Measurements from ENCODE around the gene EML4. TPM values are rescaled to one million over a fixed set of nuclear protein-coding genes. Genes with fewer than 3 reads are reported as not detected.

EML4 gene
- total and polyA plus RNA-seq, 7 experiments from 2014 or later = 64.9 to 167 (median 141) TPM

DNA sequence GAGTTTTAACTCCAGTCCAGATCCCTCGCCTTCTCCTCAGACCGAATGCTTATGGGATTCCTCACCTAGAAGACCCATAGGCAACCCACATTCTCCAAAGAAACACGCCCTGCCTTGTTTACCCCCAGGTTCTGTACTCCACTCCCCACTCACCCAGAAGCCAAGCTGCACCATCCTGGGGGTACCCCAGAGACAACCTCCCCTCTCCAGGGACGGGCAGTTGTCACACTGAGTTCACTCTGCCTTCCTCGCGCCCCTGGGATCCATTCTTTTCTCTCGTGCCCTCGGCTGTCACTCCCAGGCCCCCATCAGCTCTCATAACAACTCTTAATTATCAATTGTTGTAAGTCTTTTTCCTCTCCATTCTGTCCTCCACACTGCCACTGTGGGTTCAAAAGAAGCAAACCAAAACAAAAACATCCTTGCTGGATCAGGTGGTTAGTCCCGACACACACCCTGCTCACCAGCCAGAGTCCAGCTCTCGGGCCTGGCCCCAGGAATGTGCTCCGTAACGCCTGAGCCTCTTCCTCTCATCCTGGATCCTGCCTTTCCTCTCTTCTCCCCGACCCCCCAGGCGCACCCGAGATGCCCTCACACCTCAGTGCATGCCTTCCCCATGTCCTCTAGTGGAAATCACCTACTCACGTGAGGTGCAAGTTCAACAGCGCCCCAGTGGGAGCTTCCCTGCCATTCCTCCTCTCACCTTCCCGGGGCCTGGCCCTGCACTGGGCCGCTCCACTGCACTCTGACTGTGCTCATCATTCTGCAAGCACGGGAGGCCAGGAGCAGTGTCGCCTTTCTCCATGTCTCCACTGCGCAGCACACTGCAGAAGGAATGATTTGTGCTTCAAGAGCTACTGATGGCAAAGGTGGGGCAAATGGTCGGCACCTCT is 171.1 kb downstream of the EML4 start:
- no peaks in the 10 kb centered on the region for H3K27me3 Mint-ChIP-seq
- peaks cover 31 to 71% (median 54%) of the 10 kb centered on the region in 5 donors for H3K36me3 Mint-ChIP-seq
- CTCF ChIA-PET = no interaction called here
- Histone ChIP-seq H3K27ac (ENCODE audit: low read depth, low read length) (no peak overlapping the region), H3K36me3 (ENCODE audit: control insufficient read depth in 2 of 3, insufficient read depth in 3 of 3, low read length in 3 of 3) (peaks cover 0 to 48% (median 0%) of the 10 kb centered on the region in 3 experiments), H3K9me3 (ENCODE audit: control insufficient read depth in 2 of 3, low read length in 3 of 3) (no peaks in the 10 kb centered on the region), H3K27me3 (ENCODE audit: control insufficient read depth in 2 of 2, insufficient read depth in 2 of 2, low read length in 2 of 2) (no peaks in the 10 kb centered on the region), H3K4me1 (ENCODE audit: control insufficient read depth in 2 of 2, insufficient read depth in 2 of 2, low read length in 2 of 2) (no peaks in the 10 kb centered on the region), H3K4me3 (ENCODE audit: low read length) (no peak overlapping the region)
- H3K4me3 Mint-ChIP-seq = peak overlapping the region in 2 of 10 donors; percentile 16 to 36
- intact Hi-C loops (cut with micrococcal nuclease) = no loop called here
- peaks cover 18 to 51% (median 31%) of the 10 kb centered on the region in 7 donors for H3K4me1 Mint-ChIP-seq
- POLR2A ChIA-PET = interaction anchor here (0.6 kb wide), 1 partner anchor 820 kb away, joined by 3 read pairs; no protein-coding TSS in a partner anchor
- peak overlapping the region; percentile 14 to 92 (median 69) for H3K27ac Mint-ChIP-seq
- ATAC-seq = no peak
- H3K9me3 Mint-ChIP-seq = peaks cover 0 to 40% (median 10%) of the 10 kb centered on the region in 11 donors
- no peak for DNase-seq

DNA sequence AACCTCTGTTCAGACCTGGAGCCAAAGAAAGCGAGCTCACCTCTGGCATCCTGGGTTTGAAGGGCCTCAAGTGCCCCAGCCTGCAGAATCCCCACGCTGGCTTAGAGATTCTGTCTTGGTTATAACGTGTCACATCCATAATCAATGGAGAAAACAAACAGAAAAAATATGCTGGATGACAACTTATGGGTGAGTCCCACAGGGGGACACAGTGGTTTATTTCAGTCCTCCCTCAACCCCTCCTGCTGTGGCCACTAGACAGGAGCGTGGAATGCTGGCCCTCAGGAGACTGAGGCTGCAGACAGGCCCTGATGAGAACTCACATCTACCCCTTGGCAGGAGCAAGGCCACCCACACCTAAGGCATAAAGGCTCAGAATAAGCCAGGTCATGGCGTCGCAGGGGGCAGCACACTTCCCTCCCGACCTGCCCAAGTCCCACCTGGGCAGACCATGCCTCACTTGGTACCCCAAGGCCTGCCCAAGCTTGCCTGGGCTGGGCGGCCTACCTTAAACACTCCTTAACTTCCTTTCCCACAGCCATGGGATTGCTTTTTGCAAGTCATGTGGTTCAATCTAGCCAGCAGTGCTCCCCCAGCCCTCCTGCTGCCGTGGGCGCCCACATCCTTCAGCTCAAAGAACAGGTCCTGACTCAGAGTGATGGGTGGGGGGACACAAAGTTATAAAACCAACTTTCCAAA is 171.9 kb downstream of the EML4 start:
- peak overlapping the region in 1 of 10 donors; percentile 15 for H3K4me3 Mint-ChIP-seq
- Histone ChIP-seq H3K9me3 (ENCODE audit: control insufficient read depth in 2 of 3, low read length in 3 of 3) (no peaks in the 10 kb centered on the region), H3K36me3 (ENCODE audit: control insufficient read depth in 2 of 3, insufficient read depth in 3 of 3, low read length in 3 of 3) (peaks cover 0 to 48% (median 0%) of the 10 kb centered on the region in 3 experiments), H3K4me3 (ENCODE audit: low read length) (no peak overlapping the region), H3K4me1 (ENCODE audit: control insufficient read depth in 2 of 2, insufficient read depth in 2 of 2, low read length in 2 of 2) (no peaks in the 10 kb centered on the region), H3K27ac (ENCODE audit: low read depth, low read length) (no peak overlapping the region), H3K27me3 (ENCODE audit: control insufficient read depth in 2 of 2, insufficient read depth in 2 of 2, low read length in 2 of 2) (no peaks in the 10 kb centered on the region)
- H3K36me3 Mint-ChIP-seq = peaks cover 30 to 71% (median 48%) of the 10 kb centered on the region in 5 donors
- peak overlapping the region in 8 of 9 donors; percentile 36 to 82 (median 68) for H3K27ac Mint-ChIP-seq
- CTCF ChIA-PET = interaction anchor here (1.1 kb wide), 1 partner anchor 13 kb away, joined by 3 read pairs; no protein-coding TSS in a partner anchor
- ATAC-seq (no peak), DNase-seq (no peak)
- peaks cover 0 to 33% (median 10%) of the 10 kb centered on the region in 11 donors for H3K9me3 Mint-ChIP-seq
- H3K4me1 Mint-ChIP-seq = peaks cover 18 to 51% (median 31%) of the 10 kb centered on the region in 7 donors
- no peaks in the 10 kb centered on the region for H3K27me3 Mint-ChIP-seq
- POLR2A ChIA-PET = no interaction called here
- intact Hi-C loops (cut with micrococcal nuclease) = no loop called here

GRCh38 chr2:42342061-42342794 is 173.1 kb downstream of the EML4 start:
- ATAC-seq = peak; percentile 22
- no peaks in the 10 kb centered on the region for H3K27me3 Mint-ChIP-seq
- no peak overlapping the region for H3K27ac ChIP-seq (ENCODE audit: low read depth, low read length)
- CTCF ChIA-PET = interaction anchor here (1.1 kb wide), 1 partner anchor 14 kb away, joined by 3 read pairs; no protein-coding TSS in a partner anchor
- peaks cover 0 to 28% (median 4%) of the 10 kb centered on the region in 11 donors for H3K9me3 Mint-ChIP-seq
- POLR2A ChIA-PET = interaction anchor here (0.6 kb wide), 1 partner anchor 236 kb away, joined by 3 read pairs; no protein-coding TSS in a partner anchor
- peaks cover 24 to 65% (median 42%) of the 10 kb centered on the region in 5 donors for H3K36me3 Mint-ChIP-seq
- H3K4me3 Mint-ChIP-seq = peak overlapping the region in 1 of 10 donors; percentile 9
- peak overlapping the region; percentile 11 to 82 (median 71) for H3K27ac Mint-ChIP-seq
- no peaks in the 10 kb centered on the region for H3K27me3 ChIP-seq (ENCODE audit: control insufficient read depth in 2 of 2, insufficient read depth in 2 of 2, low read length in 2 of 2)
- no peak overlapping the region for H3K4me3 ChIP-seq (ENCODE audit: low read length)
- intact Hi-C loops (cut with micrococcal nuclease) = no loop called here
- H3K4me1 Mint-ChIP-seq = peaks cover 18 to 53% (median 29%) of the 10 kb centered on the region in 7 donors
- DNase-seq = no peak
- peaks cover 0 to 41% (median 0%) of the 10 kb centered on the region in 3 experiments for H3K36me3 ChIP-seq (ENCODE audit: control insufficient read depth in 2 of 3, insufficient read depth in 3 of 3, low read length in 3 of 3)
- no peaks in the 10 kb centered on the region for H3K9me3 ChIP-seq (ENCODE audit: control insufficient read depth in 2 of 3, low read length in 3 of 3)
- no peaks in the 10 kb centered on the region for H3K4me1 ChIP-seq (ENCODE audit: control insufficient read depth in 2 of 2, insufficient read depth in 2 of 2, low read length in 2 of 2)

- H3K9me3 ChIP-seq (ENCODE audit: control insufficient read depth in 2 of 3, low read length in 3 of 3) = no peaks in the 10 kb centered on the region
- ATAC-seq (no peak), DNase-seq (no peak)
- intact Hi-C loops (cut with micrococcal nuclease) = no loop called here
- no peak overlapping the region for H3K4me3 ChIP-seq (ENCODE audit: low read length)
- POLR2A ChIA-PET = interaction anchor here (0.6 kb wide), 1 partner anchor 237 kb away, joined by 3 read pairs; no protein-coding TSS in a partner anchor
- Mint-ChIP-seq H3K36me3 (peaks cover 19 to 64% (median 41%) of the 10 kb centered on the region in 5 donors), H3K27me3 (no peaks in the 10 kb centered on the region), H3K27ac (peak overlapping the region in 8 of 9 donors; percentile 11 to 82 (median 66)), H3K4me3 (peak overlapping the region in 1 of 10 donors; percentile 23), H3K9me3 (peaks cover 0 to 22% (median 4%) of the 10 kb centered on the region in 11 donors), H3K4me1 (peaks cover 18 to 53% (median 28%) of the 10 kb centered on the region in 7 donors)
- H3K4me1 ChIP-seq (ENCODE audit: control insufficient read depth in 2 of 2, insufficient read depth in 2 of 2, low read length in 2 of 2) = no peaks in the 10 kb centered on the region
- peaks cover 0 to 38% (median 0%) of the 10 kb centered on the region in 3 experiments for H3K36me3 ChIP-seq (ENCODE audit: control insufficient read depth in 2 of 3, insufficient read depth in 3 of 3, low read length in 3 of 3)
- H3K27ac ChIP-seq (ENCODE audit: low read depth, low read length) = no peak overlapping the region
- no peaks in the 10 kb centered on the region for H3K27me3 ChIP-seq (ENCODE audit: control insufficient read depth in 2 of 2, insufficient read depth in 2 of 2, low read length in 2 of 2)
- CTCF ChIA-PET = interaction anchor here (1.2 kb wide), 1 partner anchor 246 kb away, joined by 3 read pairs; no protein-coding TSS in a partner anchor
These were observed 173.7 kb downstream of the EML4 start for GRCh38 chr2:42342795-42343241.

GRCh38 chr2:42345986-42346385 is 176.8 kb downstream of the EML4 start:
- no peak overlapping the region for H3K4me3 Mint-ChIP-seq
- Histone ChIP-seq H3K4me1 (ENCODE audit: control insufficient read depth in 2 of 2, insufficient read depth in 2 of 2, low read length in 2 of 2) (no peaks in the 10 kb centered on the region), H3K9me3 (ENCODE audit: control insufficient read depth in 2 of 3, low read length in 3 of 3) (no peaks in the 10 kb centered on the region), H3K27me3 (ENCODE audit: control insufficient read depth in 2 of 2, insufficient read depth in 2 of 2, low read length in 2 of 2) (no peaks in the 10 kb centered on the region), H3K36me3 (ENCODE audit: control insufficient read depth in 2 of 3, insufficient read depth in 3 of 3, low read length in 3 of 3) (peaks cover 0 to 28% (median 5%) of the 10 kb centered on the region in 3 experiments), H3K27ac (ENCODE audit: low read depth, low read length) (no peak overlapping the region), H3K4me3 (ENCODE audit: low read length) (no peak overlapping the region)
- peaks cover 5 to 63% (median 30%) of the 10 kb centered on the region in 5 donors for H3K36me3 Mint-ChIP-seq
- peaks cover 0 to 2% (median 0%) of the 10 kb centered on the region in 11 donors for H3K9me3 Mint-ChIP-seq
- POLR2A ChIA-PET = no interaction called here
- H3K27me3 Mint-ChIP-seq = no peaks in the 10 kb centered on the region
- peaks cover 12 to 45% (median 30%) of the 10 kb centered on the region in 7 donors for H3K4me1 Mint-ChIP-seq
- no peak overlapping the region for H3K27ac Mint-ChIP-seq
- no peak for ATAC-seq
- intact Hi-C loops (cut with micrococcal nuclease) = no loop called here
- CTCF ChIA-PET = no interaction called here
- DNase-seq = no peak
